NCI-H2081 treated with DMSO at 0.1 percent for 48 hours (cell line): ENCODE measurements around the gene ACP7.
"Not testable (repeated sequence)": the region's sequence is repeated elsewhere in the genome, so short reads cannot be mapped to it uniquely, and the experiment has no call there.

ENCODE experiments used
- DNase-seq: peaks from one replicate; lab custom pipeline; 2025; lab: John Stamatoyannopoulos, UW

ACP7 gene

DNA sequence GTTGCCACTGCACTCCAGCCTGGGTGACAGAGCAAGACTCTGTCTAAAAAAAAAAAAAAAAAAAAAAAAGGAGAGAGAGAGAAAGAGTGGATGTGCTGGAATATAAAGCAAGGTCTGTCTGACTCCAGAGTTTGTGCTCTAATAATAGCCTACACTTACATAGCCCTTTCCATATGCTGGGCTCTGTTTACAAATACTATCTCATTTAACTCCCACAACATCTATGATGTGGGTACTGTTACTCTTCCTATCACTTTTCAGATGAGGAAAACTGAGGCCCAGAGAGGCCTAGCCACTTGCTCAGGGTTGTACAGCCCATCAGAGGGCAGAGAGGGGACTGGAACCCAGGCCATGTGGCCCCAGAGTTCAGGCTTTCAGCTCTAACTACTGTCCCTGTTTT, 25.5 kb downstream of the ACP7 start:
- DNase-seq = no peak

DNA sequence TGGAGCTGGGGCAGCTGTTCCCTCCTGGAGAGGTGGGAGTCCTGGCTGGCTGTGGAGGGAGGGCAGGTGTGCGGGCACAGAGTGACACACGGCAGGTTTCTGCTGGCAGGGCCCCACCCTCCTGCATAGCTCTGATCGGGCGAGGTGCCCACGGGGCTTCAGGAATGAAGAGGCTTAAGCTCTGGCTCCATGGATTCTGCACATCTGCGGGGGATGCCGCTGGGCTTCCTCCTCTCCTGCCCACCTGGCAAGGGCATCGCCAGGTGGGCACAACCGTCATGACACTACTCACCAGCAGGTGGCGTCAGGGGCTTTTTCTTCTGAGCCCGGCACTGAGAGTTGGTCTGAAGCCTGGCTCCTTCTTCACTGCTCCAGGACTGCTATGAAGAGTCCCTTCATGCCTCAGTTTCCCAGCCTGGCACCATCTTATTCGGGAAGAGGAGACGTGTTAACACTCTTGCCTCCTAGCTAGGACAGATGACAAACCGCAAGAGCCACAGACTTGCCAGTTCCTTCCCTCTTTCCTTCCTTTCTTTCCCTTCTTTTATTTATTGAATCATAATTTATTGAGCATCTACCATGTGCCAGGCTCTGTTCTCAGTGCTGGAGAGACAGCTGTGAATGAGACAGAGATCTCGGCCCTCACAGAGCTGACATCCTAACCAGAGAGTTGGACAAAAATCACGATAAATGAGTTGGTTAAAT, 26.2 kb downstream of the ACP7 start:
- DNase-seq = no peak

DNA sequence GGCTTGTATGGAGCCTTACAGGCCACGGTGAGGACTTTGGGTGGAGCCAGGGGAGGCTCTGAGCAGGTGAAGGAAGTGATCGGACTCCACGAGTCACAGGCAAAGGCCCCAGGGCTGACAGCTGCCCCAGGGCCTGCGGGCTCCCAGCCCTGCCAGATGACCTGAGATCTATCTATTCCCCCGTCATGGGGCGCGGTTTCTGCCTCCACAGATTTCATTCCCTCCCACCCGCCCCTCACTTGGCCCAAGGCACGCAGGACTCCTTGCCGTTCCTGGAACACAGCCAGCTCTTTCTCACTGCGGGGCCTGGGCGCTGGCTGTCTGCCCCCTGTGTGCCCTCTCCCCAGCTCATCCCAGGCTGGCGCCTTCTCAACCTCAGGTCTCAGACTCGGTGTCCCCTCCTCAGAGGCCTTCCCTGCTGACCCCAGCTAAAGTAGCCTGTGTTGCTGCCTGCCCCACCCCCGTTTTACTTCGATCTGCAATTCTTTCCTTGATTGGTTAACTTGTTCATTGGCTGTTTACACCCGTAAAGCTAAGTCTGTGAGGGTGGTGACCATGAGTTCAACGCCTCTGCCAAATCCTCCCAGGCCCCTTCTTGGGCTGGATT, 27.5 kb downstream of the ACP7 start:
- DNase-seq = no peak

DNA sequence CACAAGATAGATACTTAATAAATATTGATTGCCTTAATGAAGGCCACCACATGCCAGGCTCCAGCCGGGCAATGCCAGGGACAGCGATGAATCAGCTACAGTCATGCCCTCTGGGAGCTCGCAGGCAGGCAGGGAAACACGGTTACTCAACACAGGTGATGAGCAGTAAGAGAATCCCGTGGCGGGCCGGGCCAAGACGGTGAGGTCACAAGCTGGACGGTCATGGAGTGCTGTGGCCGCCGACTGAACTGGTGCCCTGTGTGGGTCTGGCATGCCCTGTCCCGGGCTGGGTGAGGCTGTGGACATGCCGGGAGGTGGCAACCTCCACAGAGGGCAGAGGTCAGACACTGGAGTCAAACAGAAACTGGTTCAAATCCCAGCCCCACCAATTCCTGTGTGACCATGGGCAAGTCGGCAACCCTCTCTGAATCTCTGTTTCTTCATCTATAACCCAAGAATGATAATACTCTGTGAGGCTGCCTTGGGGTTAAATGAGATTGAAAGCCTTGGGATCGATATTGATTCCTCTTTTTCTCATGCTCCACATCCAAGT, 28.2 kb downstream of the ACP7 start:
- DNase-seq = no peak

DNA sequence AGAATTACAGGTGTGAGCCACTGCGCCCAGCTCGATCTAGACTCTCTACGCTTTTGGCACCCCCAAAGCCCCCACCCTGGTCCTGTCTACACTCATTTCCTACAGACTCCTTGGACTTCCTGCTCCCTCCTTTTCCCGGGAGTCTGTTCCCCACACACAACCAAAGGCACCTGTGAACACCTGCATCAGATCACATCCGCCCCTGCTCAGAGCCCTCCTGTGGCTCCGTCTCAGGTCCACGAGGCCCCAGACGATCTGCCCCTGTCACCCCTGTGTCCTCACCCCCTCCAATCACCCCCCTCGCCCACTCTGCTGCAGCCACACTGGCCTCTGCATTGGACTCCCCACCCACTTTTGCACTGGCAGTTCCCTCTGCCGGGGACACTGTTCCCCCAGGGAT, 29.0 kb downstream of the ACP7 start:
- no peak for DNase-seq

DNA sequence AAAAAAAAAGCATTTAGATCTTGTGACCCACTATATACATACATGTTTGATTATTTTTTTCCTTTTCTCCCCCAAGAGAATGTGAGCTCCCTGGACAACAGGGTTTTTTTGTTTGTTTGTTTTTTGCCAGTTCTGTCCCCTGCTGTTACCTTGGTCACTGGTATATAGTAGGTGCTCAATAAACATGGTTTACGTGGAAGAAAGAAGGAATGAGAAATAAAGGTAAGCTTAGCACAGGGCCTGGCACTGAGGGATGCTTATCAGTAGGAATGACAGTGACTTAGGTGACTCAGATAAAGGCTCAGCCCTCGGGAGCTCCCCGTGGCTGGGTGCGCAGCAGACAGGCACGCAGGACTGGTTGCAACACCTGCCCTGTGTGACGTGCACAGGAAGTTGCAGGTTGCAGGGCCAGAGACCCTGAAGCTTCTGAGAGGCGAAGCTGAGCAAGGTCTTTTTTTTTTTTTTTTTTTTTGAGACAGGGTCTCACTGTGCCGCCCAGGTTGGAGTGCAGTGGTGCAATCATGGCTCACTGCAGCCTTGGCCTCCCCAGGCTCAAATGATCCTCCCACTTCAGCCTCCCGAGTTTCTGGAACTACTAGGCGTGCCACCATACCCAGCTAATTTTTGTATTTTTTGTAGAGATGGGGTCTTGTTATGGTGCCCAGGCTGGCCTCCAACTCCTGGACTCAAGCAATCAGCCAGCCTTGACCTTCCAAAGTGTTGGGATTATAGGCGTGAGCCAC, 31.1 kb downstream of the ACP7 start:
- DNase-seq = no peak

DNA sequence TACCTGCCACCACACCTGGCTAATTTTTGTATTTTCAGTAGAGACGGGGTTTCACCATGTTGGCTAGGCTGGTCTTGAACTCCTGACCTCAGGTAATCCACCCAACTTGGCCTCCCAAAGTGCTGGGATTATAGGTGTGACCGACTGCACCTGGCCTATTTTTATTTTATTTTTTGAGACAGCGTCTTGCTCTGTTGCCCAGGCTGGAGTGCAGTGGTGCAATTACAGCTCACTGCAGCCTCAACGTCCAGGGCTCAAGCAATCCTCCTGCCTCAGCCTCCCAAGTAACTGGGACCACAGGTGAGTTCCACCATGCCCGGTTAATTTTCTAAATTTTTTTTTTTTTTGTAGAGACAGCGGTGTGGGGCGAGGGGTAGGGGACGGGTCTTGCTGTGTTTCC, 32.9 kb downstream of the ACP7 start:
- DNase-seq = not testable (repeated sequence)

DNA sequence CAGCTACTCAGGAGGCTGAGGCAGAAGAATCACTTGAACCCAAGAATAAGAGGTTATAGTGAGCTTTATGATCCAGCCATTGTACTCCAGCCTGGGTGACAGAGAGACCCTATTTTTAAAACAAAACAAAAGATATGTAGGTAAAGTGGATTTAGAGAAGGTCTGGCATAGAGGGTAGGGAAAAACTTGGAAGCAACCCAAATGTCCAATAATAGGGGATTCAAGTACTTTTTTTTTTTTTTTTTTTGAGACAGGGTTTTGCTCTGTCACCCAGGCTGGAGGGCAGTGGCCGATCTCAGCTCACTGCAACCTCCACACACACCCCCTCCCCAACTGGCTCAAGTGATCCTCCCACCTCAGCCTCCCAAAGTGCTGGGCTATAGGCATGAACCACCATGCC, 35.7 kb downstream of the ACP7 start:
- DNase-seq = no peak

DNA sequence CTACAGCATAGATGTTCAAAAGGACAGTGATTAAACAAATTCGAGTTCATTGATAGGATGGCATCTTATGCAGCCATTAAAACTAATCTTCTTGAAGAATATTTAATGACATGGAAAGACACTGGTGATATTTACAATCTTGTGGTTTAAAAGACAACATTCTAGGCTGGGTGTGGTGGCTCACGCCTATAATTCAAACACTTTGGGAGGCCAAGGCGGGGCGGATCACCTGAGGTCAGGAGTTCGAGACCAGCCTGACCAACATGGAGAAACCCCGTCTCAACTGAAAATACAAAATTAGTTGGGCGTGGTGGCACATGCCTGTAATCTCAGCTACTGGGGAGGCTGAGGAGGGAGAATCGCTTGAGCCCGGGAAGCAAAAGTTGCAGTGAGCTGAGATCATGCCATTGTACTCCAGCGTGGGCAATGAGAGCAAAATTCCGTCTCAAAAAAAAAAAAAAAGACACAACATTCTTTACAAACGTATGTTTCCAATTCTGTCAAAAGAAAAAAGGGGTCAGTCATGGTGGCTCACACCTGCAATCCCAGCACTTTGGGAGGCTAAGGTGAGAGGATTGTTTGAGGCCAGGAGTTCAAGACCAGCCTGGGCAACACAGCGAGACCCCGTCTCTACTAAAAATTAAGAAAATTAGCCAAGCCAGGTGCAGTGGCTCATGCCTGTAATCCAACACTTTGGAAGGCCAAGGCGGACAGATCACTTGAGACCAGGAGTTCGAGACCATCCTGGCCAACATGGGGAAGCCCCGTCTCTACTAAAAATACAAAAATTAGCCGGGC, 39.0 kb downstream of the ACP7 start:
- no peak for DNase-seq

DNA sequence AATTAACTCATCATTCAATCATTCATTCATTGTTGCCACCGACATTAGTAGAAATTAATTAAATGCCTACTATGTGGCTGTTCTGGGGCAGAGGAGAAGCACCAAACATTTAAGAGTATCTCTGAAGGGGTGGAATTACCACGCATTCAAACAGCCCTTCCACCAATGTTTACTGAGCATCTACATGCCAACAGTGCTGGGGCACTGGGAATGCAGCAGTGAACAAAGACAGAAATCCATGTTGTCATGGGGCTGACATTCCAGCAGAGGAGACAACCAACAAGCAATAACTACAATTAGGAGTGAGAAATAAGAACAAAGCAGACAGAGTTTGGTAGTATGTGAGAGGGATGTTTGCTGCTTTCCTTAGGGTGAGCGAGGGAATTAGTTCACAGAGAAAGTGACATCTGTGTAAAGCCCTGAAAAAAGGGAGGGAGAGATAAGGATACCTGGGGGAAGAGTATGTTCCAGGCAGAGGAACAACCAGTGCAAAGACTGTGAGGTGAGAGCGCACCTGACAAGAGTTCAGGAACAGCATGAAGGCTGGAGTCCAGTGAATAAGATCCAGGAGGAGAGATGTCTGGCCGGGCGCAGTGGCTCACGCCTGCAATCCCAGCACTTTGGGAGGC, 40.1 kb downstream of the ACP7 start:
- no peak for DNase-seq

DNA sequence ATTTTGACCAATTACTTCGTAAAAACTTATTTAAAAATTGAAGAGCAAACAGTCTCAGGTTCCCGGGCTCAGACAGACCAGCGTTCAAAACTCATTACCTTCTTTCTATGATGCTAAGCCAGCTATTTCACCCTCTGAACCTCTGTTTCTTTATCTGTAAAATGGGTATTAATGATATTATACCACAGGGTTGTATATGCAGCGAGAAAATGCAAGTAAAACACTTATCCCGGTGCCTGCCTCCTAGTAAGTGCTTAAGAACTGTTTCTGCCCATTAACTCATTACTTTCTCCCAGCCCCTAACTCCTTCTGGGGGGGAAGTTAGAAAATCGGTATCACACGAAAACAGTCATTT, 41.0 kb downstream of the ACP7 start:
- DNase-seq = no peak

DNA sequence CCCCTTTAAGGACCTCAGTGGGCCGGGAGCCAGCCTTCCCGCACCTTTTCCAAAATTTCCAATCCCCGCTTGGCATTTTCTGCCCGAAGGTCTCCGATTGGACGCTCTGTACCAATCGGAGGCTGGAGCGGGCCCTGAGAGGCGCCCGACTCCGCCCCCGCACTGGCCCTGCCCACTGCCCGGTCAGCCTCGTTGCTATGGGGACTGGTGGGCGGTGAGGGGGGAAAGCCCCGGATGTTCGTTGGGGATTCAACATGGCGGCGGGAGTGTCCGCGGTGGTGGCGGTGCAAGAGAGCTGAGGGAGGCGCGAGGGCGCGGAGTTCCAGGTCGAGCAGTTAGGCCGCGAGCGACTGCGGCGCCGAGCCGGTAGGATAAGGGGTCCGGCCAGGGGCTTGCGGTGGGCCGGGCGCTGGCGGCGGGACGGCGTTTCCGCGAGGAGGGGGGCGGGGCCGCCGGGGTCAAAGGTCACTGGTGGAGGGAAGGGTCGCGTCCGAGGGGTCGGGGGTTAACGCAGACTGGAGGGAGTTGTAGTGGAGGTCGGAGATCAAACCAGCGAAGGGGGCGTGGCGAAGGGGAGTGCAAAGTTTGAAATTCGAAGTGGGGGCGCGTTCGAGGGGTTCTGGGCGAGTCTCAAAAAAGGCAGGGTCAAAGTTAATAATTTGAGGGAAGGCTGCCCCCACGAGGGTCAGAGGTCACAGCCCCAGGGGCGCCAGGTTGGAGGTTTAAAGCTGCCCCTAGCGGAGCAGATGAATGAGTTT, 41.6 kb downstream of the ACP7 start, which contains the start of gene PAK4:
PAK4 (plus strand) TSS at position 233 of the 758 bp plus-strand sequence. CDS start 43,768 bp downstream, outside the sequence.
- DNase-seq = peak; percentile 88

DNA sequence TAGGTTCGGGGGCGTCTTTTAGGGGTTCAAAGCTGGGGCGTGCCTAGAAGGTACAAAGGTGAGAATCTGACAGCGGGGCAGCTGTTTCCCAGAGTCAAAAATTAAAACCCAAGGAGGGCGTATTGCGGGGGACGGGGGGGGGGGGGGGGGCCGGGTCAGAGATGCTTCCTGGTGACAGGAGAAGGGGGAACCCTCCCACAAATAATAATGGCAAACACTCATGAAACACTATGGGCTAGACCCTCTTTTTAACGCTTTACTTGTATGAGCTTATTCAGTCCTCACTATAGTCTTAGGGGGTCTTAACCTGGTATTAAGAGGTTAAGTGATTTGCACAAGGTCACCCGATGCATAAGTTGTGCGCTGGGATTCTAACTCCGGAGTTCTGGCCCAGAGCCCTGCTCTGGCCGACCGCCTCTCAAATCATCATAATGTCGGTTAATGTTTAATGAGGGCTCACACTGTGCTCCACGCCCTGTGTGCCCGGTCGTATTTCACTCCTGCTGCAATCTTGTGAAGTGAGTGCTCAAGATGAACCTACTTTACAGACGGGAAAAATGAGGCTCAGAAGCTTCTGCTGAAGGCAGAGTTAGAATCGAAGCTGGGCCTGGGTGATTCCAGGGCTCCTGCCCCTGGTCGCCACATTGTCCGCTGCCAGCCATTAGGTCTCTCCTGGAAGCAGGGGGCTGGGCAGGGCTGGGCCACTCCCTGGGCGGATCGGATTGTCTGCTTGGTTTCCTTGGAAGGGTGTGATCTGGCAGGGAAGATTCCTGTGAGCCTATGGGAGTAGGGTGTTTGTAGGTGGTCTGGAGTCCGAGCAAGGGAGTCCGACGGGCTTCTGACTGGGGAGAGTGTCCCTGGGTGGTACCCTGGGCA, 42.4 kb downstream of the ACP7 start:
- DNase-seq = no peak

DNA sequence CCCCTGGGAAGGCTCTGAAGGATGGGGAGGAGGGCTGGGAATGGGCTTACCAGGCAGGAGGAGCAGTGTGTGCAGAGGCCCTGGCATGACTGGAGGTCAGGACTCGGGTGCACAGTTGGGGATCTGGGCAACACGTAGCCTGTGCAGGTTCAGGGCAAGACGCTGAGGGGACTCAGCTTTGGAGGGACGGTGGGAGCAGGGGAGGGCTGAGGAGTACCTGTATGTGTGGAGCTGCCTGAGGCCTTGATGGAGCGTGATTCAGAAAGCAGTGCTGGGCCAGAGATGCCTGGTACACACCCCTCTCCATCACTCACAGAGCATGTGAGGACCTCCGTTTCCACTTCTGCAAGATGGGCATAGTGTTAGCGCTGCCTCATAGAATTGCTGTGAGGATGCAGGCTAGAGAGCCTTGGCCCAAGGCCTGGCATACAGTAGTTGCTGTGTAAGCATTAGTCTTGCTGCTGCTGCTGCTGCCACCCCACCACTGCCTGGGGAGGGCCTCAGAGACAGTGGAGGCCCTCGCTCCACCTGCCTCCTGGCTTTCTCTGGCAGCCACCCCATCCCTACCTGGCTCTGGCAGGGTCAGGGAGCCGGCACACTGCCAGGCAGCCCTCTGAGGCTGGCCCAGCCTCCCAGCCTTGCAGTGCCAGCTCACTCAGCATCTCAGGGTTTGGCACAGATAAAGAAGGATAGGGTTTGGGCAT, 43.8 kb downstream of the ACP7 start:
- DNase-seq = no peak

DNA sequence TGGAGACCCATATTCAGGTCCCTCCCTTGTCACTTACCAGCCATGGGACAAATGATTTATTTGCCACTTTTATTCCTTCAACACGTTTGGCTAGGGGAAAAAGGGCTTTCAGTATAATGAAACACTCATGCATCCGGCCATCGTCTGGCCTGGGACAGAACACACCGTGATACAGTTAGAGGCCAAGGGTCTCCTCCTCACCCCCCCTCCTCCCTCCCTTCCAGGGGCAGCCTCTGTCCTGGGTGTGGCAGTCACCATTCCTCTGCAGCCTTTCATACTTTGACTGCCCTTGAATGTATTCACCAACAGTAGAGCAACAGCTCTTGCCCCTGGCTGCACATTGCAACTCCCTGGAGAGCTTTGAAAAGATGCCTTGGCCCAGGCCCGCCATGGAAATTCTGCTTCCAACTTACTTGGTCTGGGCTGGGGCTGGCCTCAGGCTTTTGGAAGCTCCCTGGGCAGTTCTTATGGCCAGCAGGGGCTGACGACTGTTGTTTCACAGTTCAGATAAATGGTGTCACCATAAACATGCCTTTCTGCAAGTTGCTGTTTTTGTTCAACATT, 44.4 kb downstream of the ACP7 start:
- no peak for DNase-seq

DNA sequence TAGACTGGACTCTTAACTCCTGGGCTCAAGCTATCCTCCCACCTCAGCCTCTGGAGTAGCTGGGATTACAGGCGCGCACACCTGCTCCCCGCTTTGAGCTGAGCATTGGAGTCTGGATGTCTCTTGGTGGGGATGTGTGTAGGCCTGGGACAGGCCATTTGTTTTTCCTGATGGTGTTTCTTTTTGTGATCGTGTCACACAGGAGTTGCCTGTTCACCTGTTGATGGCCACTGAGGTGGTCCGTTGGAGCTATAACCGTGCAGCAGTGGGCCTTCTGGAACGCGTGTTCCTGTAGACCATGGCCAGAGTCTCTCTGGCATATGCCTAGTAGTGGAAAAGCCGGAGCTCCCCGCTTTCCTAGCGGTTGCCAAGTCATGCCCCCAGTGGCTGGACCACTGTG, 44.9 kb downstream of the ACP7 start:
- no peak for DNase-seq

DNA sequence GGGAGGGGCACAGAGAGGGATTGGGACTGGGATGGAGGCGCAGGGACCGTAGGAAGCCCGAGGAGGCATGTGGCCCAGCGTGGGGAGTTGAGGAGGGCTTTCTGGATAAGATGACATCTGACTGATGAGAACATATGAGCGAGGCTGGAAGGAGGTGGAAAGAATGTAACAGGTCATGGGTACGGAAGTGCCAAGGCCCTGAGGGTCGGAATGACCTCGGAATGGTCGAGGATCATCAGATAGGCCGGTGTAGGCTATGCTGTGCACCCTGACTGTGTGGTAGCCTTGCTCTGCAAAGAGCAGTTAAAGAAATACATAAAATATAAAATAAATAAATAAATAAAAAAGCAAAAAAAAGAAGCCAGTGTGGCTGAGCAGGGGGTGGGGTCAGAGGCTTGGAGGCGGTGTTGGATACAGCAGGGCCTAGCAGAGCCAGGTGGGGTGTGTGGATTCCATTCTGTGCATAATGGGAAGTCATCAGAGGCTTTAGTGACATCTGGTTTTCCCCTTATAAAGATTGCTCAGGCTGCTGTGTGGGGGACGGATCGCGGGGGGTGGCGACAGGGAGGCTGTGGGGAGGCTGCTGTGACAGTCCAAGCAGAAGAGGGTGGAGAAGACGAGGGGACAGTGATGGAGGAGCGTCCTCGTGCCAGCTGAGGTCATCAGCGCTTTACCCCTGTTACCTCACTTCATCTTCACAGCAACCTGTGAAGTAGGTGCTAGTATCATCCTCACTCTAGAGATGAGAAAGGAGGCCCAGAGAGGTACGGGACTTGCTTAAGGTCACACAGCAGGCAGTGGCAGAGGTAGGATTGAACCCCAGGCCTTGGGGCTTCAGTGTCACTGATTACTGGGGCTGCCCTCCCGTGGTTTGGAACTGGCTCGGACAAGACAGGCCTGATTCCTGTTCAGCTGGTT, 46.4 kb downstream of the ACP7 start:
- DNase-seq = no peak

DNA sequence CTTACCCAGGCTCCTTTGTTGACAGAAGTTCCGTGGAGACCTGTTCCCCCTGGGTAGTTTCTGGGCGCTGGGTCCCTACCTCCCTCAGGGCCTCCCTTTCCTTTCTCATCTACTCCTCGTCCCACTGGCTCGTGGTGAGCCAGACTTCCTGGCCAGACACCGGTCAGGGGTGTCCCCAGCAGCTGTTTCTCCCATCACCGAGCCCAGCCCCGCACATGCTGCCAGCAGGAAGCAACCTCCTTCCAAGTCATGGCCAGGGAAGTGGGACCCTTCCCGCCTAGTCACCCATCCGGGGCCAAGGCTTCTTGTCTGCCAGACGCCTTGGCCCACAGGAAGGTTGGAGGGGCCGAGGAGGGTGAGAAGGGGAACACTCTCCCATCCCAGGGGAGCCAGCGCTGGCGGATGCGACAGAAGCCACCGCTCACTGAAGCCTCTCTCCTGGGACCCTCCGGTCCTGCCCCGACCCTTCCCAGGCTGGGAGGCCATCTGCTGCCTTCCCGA, 47.1 kb downstream of the ACP7 start:
- no peak for DNase-seq
